GM21526 (cell line): ENCODE measurements around the gene ITK.
"Not testable (repeated sequence)": the region's sequence is repeated elsewhere in the genome, so short reads cannot be mapped to it uniquely, and the experiment has no call there.

Experiments used
- ATAC-seq: cut with Tn5 transposase; IDR thresholded peaks from one replicate; pipeline ENCODE4 v1.9.1; 2021; ENCODE audit warnings: moderate library complexity; ENCODE audit not compliant: unreplicated experiment, low FRiP score

The ITK gene

GRCh38 chr5:157167214-157167621 is 13.4 kb upstream of the ITK start:
- no peak for ATAC-seq

- no peak for ATAC-seq
Measured at GRCh38 chr5:157168286-157168685, 12.4 kb upstream of the ITK start.

GRCh38 chr5:157172403-157172802 is 8.2 kb upstream of the ITK start:
- peak; percentile 98 for ATAC-seq

GRCh38 chr5:157175071-157175612 is 5.5 kb upstream of the ITK start:
- no peak for ATAC-seq

GRCh38 chr5:157177953-157178352 is 2.7 kb upstream of the ITK start:
- no peak for ATAC-seq

- ATAC-seq = no peak
Measured at GRCh38 chr5:157178966-157179365, 1.7 kb upstream of the ITK start.

GRCh38 chr5:157182143-157182757 is 1.6 kb downstream of the ITK start:
- no peak for ATAC-seq

- ATAC-seq = no peak
Measured at GRCh38 chr5:157184117-157184670, 3.6 kb downstream of the ITK start.

GRCh38 chr5:157185122-157185521 is 4.5 kb downstream of the ITK start:
- ATAC-seq = not testable (repeated sequence)

- ATAC-seq = no peak
Measured at GRCh38 chr5:157186309-157187045, 5.8 kb downstream of the ITK start.

GRCh38 chr5:157187046-157187754 is 6.6 kb downstream of the ITK start:
- no peak for ATAC-seq

- no peak for ATAC-seq
Measured at GRCh38 chr5:157188270-157188669, 7.6 kb downstream of the ITK start.

- ATAC-seq = peak; percentile 74
Measured at GRCh38 chr5:157189223-157189622, 8.6 kb downstream of the ITK start.

- no peak for ATAC-seq
Measured at GRCh38 chr5:157193699-157194424, 13.2 kb downstream of the ITK start.

- no peak for ATAC-seq
Measured at GRCh38 chr5:157196045-157196444, 15.4 kb downstream of the ITK start.

- no peak for ATAC-seq
Measured at GRCh38 chr5:157197086-157197485, 16.4 kb downstream of the ITK start.

GRCh38 chr5:157198277-157198986 is 17.8 kb downstream of the ITK start:
- no peak for ATAC-seq

GRCh38 chr5:157201857-157202256 is 21.2 kb downstream of the ITK start:
- no peak for ATAC-seq

- no peak for ATAC-seq
Measured at GRCh38 chr5:157203417-157203816, 22.8 kb downstream of the ITK start.

- ATAC-seq = no peak
Measured at GRCh38 chr5:157204765-157205164, 24.1 kb downstream of the ITK start.
